ENCODE measurements around the gene LGMN. TPM values are rescaled to one million over a fixed set of nuclear protein-coding genes. Genes with fewer than 3 reads are reported as not detected.
A peak's percentile ranks its signal among the peaks of the same experiment; 100 is the strongest.

LGMN gene
- total and polyA plus RNA-seq, 11 donors = 78.8 to 327 (median 108) TPM

DNA sequence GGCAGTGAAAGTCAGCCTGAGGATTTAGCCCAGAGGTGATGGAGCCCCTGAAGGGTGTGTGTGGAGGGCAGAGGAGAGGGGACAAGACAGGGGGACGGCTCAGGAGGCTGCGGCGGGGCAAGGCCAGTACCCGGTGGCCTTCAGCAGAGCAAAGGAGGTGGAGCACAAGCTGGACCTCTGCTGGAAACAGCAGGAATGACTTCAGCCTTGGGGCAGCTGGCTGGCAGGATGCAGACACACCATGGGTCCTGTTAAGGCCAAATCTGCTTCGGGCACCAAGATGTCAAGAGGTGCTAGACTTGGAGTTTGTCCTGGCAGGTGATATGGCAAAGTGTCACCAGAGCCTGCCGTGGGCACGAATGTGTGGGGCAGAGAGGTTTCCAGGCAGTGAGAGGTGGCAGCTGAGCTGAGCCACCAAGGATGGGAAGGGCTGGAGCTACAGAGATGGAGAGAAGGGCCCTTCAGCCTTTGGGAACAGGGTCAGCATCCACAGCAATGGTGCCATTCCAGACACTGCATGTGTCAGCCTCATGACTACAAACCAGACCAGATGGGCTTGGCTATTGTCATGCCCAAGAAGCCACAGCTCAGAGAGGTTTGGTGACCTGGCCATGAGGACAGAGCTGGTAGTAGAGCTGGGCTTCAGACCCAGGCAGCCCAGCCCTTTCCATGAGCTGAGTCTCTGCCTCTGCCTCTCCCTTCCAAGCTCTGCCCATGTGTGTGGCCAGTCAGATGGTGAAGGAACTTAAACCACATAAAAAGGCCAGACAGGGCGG lies 91.9 kb downstream of the LGMN start:
- 79 to 86% (median 81%) methylated on average over 8 of the region's 8 CpGs for WGBS, 4 donors
- Histone ChIP-seq H3K4me3 (peak overlapping the region in 1 of 12 donors; percentile 63), H3K36me3 (peaks cover 0 to 48% (median 29%) of the 10 kb centered on the region in 9 donors), H3K4me1 (peaks cover 0 to 69% (median 21%) of the 10 kb centered on the region in 12 donors), H3K27me3 (no peaks in the 10 kb centered on the region), H3K9me3 (no peaks in the 10 kb centered on the region), H3K27ac (peak overlapping the region in 10 of 12 donors; percentile 7 to 95 (median 56))
- ATAC-seq (no peak), DNase-seq (no peak)
- TF ChIP-seq POLR2A (IDR thresholded peaks at IDR 0.05) (no peak), CTCF (IDR thresholded peaks at IDR 0.05) (no peak)
- intact Hi-C loops (cut with DNase I) = no loop called here

- Histone ChIP-seq H3K4me1 (peaks cover 0 to 70% (median 19%) of the 10 kb centered on the region in 12 donors), H3K27ac (peak overlapping the region in 3 of 12 donors; percentile 75 to 95 (median 91)), H3K9me3 (no peaks in the 10 kb centered on the region), H3K27me3 (no peaks in the 10 kb centered on the region), H3K36me3 (peaks cover 0 to 39% (median 21%) of the 10 kb centered on the region in 9 donors), H3K4me3 (peak overlapping the region in 3 of 12 donors; percentile 7 to 63 (median 8))
- 72 to 83% (median 80%) methylated on average over 13 of the region's 13 CpGs for WGBS, 4 donors
- DNase-seq = peak in 1 of 5 donors; percentile 45
- intact Hi-C loops (cut with DNase I) = no loop called here
- TF ChIP-seq CTCF (IDR thresholded peaks at IDR 0.05) (no peak), POLR2A (IDR thresholded peaks at IDR 0.05) (no peak)
- ATAC-seq = peak in 1 of 4 donors; percentile 6
These were observed 92.8 kb downstream of the LGMN start for GRCh38 chr14:92655419-92656201.

GRCh38 chr14:92654239-92654901 lies 94.1 kb downstream of the LGMN start:
- H3K4me3 ChIP-seq = peak overlapping the region in 5 of 12 donors; percentile 30 to 63 (median 34)
- peaks cover 0 to 28% (median 13%) of the 10 kb centered on the region in 9 donors for H3K36me3 ChIP-seq
- ATAC-seq = no peak
- H3K27me3 ChIP-seq = no peaks in the 10 kb centered on the region
- intact Hi-C loops (cut with DNase I) = no loop called here
- peak overlapping the region in 2 of 12 donors; percentile 91 to 95 for H3K27ac ChIP-seq
- WGBS, 4 donors = 87 to 94% (median 92%) methylated on average over 18 of the region's 18 CpGs
- TF ChIP-seq CTCF (IDR thresholded peaks at IDR 0.05) (no peak), POLR2A (IDR thresholded peaks at IDR 0.05) (no peak)
- no peak for DNase-seq
- peaks cover 0 to 70% (median 11%) of the 10 kb centered on the region in 12 donors for H3K4me1 ChIP-seq
- H3K9me3 ChIP-seq = no peaks in the 10 kb centered on the region

Other genes starting within 250 kb of the LGMN start
- 10 to 100 TPM in 8 of 9 donors, 1 to 10 TPM in 1; 9.7 to 37.0 (median 14.6) TPM for gene RIN3, start 234.8 kb downstream of the LGMN start, total RNA-seq
- gene RIN3, start 234.8 kb downstream of the LGMN start, polyA plus RNA-seq = 1 to 10 TPM; 8.6 to 8.7 TPM
- 10 to 100 TPM; 18.1 to 25.9 (median 23.6) TPM for gene GOLGA5, start 45.7 kb upstream of the LGMN start, total RNA-seq
- gene GOLGA5, start 45.7 kb upstream of the LGMN start, polyA plus RNA-seq = 10 to 100 TPM; 22.6 to 22.9 TPM
- not detected for gene CHGA, start 174.5 kb upstream of the LGMN start, total RNA-seq
- gene CHGA, start 174.5 kb upstream of the LGMN start, polyA plus RNA-seq = under 1 TPM; 0.07 to 0.19 TPM